Transverse colon (tissue), 4 donors: ENCODE data around the gene GLRA2.

Experiments
- CTCF ChIP-seq, 5 experiments: fragments of 200-600 bp in 3 of 5; fragments of 450-650 bp in 2 of 5; sonication (generic) in 3 of 5; IDR thresholded peaks; 1 replicate in 2 of 5; 2 replicates in 3 of 5; pipeline ENCODE4 v1.5.1; 2016 to 2017; ENCODE audit warnings: antibody characterized with exemption in 5 of 5, inconsistent platforms in 3 of 5, mild to moderate bottlenecking in 2 of 5, moderate library complexity in 1 of 5
- EP300 ChIP-seq: sonication (generic); formaldehyde crosslinking; IDR thresholded peaks from one replicate; pipeline ENCODE4 v1.6.1; 2017; ENCODE audit warnings: antibody characterized with exemption, low read depth
- POLR2A ChIP-seq: fragments of 450-650 bp; IDR thresholded peaks from one replicate; pipeline ENCODE4 v1.6.1; 2016; ENCODE audit warnings: antibody characterized with exemption, mild to moderate bottlenecking, moderate library complexity
- POLR2AphosphoS5 ChIP-seq, 3 donors: sonication (generic); formaldehyde crosslinking; IDR thresholded peaks; one replicate each; pipeline ENCODE4 v1.6.1; 2016; ENCODE audit warnings: antibody characterized with exemption in 3 of 3

- TF ChIP-seq POLR2A (no peak), CTCF (IDR thresholded peaks at IDR 0.05) (no peak), EP300 (no peak), POLR2AphosphoS5 (IDR thresholded peaks at IDR 0.05) (no peak)
These were observed 112.6 kb downstream of the GLRA2 start for GRCh38 chrX:14641681-14642655.
